ENCODE measurements around the gene SRC.

The SRC gene

GRCh38 chr20:37453288-37453687 lies 107.3 kb downstream of the SRC start:
- DNase-seq (ENCODE audit: low read depth in 2 of 2) = no peak

DNA sequence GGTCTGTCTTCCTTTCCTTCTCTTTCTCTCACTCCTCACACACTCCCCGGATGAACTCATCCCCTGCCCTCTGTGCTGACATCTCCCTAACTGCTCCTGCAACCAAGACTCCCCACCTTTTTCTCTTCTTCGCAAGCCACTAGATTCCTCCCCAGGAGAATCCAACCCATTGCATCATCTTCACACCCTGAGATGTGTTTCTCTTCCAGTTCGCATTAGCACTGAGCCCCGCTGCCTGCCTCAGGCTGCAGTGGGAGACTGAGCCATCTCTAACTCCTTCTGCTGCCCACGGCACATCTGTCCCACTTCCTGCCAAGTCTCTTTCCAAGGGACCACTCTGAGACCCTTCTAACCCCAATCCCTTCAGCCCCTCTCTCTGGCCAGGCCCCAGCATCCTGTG lies 107.9 kb downstream of the SRC start:
- DNase-seq (ENCODE audit: low read depth in 2 of 2) = no peak

DNA sequence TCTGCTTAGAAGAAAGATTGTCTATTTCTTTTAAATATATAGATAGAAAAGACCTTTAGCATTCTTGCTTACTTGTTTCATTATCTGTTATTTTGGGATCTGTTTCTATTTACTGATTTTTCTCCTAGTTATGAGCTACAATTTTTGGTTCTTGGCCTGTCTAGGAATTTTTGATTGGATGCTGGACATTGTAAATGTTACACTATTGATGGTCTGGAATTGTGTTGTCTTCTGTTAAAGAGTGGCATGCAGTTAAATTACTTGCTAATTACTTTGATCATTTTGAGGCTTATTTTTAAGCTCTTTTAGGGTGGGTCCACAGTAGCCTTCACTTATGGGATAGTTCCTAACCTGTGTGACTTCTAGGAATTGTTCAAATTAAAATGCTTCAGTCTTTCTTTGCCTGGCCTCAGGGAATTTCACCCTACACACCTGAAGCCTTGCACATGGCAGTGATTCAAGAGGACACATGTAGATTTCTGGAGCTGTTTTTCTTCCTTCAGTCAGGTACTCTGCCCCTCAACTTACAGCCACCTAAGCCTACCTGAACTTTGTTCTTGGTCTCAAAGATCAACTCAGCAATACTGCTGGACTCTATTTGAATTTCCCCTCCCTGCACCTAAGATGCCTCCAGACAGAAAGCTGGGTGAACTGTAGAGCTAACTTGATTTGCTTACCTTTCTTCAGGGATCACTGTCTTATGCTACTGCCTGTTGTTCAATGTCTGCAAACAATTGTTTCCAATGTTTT lies 108.9 kb downstream of the SRC start:
- no peak for DNase-seq (ENCODE audit: low read depth in 2 of 2)

All from fibroblast of skin of left biceps (primary cell).